M059J (cell line): Measurements from ENCODE around the gene CCDC200. TPM values are rescaled to one million over a fixed set of nuclear protein-coding genes. Genes with fewer than 3 reads are reported as not detected.
"Not testable (repeated sequence)": the region's sequence is repeated elsewhere in the genome, so short reads cannot be mapped to it uniquely, and the experiment has no call there.

ENCODE experiments used
- DNase-seq: peaks from one replicate; pipeline ENCODE4 v3.0.0-alpha.2; 2012; ENCODE audit warnings: low read depth
- total RNA-seq: library from RNA; depleted of rRNA; stranded (reverse); fragments of >200 nt; shearing (Covaris generic); gene quantifications from 2 replicates; pipeline ENCODE4 v1.2.3, GENCODE V29; 2014; rRNA removed

CCDC200 gene
- total RNA-seq: not detected in 2 replicates

DNA sequence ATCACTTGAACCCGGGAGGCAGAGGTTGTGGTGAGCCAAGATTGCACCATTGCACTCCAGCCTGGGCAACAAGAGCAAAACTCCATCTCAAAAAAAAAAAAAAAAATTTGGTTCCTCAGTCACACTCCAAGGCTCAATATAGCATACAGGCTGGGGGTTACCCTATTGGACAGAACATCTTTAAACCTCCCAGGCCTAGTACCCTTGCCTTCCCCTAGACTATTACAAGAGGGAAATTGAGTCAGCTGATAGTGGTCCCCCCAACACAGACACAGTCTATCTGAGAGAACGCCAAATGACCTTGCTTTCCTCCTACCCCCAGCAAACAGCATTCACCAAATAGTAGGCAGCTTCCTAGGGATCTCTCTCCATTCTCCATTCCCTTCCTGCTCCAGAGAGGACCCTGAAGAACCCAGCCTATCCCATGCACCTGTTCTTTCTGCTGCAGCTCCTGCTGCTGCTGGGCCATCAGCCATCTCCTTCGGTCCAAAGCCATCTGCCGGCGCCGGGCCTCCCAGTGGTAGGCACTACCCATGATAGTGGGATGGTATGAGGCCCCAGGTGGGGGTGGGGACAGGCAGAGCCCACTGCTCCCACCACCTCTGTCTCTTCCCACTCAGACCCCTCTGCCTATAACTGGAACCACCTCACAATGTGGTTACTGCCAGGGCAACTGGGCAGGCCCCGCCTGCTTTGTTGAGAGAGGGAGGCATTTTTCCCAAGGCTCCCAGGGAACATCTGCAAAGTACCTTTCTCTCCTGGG is at the start of gene CCDC200:
TSS of gene CCDC200 (minus strand) at position 604 of the 763 bp plus-strand sequence. CDS start at position 535, 69 bp downstream.
- not testable (repeated sequence) for DNase-seq

GRCh38 chr17:43272914-43273313 is 44.5 kb upstream of the CCDC200 start:
- DNase-seq: not testable (repeated sequence)

GRCh38 chr17:43272483-43272882 is 44.1 kb upstream of the CCDC200 start:
- DNase-seq: not testable (repeated sequence)

DNA sequence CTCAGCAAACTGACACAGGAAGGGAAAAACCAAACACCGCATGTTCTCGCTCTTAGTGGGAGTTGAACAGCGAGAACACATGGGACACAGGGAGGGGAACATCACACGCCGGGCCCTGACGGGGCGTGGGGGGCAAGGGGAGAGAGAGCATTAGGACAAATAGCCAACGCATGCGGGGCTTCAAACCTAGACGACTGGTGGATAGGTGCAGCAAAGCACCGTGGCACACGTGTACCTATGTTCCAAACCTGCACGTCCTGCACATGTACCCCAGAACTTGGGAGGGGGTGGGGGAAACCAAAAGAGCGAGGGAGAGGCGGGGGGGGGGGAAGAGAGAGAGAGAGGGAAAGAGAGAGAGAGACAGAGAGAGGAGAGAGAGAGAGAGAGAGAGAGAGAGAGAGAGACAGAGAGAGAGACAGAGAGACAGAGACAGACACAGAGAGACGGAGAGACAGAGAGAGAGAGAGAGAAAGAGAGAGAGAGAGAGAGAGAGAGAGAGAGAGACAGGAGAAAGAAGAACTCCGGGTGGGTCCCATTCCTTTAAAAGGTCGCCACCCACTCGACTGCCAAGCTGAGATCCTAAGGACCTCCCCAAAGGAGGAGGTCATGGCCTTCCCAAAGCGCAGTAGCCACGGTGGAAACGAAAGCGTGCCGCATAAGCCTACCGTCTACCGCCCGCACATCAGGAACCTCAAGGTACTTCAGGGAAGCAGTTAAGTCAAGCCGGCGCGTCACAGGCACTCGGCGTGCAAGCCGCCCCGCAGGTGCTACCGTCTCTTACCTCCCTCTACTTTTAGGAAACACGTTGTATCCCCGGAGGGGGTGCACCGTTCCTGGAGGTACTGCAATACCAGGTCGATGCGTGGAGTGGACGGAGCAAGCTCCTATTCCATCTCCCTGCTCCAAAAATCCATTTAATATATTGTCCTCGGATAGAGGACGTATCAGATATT is 42.4 kb upstream of the CCDC200 start:
- DNase-seq: not testable (repeated sequence)

- DNase-seq: not testable (repeated sequence)
Measured at GRCh38 chr17:43246456-43246855, 18.0 kb upstream of the CCDC200 start.

- DNase-seq: not testable (repeated sequence)
Measured at GRCh38 chr17:43240596-43241352, 12.4 kb upstream of the CCDC200 start.

- not testable (repeated sequence) for DNase-seq
Measured at GRCh38 chr17:43239597-43239996, 11.2 kb upstream of the CCDC200 start.

DNA sequence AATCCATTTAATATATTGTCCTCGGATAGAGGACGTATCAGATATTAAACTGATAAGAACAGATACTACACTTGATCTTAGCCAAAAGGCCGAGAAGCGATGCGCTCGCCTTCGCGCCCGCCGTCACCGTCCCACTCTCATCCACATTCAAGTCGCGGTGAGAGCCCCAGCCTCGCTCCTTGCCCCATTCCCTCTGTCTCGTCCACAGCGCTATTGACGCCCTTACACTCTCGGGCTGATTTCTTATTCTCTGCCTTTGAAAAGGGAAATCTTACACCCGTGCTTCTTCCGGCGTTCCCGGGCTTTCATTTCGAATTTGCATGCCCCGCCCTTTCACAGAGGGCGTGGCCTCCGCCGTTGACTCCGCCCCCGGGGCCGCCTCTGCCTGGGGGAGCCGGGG is 5.5 kb upstream of the CCDC200 start, which contains the start of gene RNU2-1:
TSS of gene RNU2-1 (minus strand) at position 101 of the 400 bp plus-strand sequence.
- DNase-seq: not testable (repeated sequence)

DNA sequence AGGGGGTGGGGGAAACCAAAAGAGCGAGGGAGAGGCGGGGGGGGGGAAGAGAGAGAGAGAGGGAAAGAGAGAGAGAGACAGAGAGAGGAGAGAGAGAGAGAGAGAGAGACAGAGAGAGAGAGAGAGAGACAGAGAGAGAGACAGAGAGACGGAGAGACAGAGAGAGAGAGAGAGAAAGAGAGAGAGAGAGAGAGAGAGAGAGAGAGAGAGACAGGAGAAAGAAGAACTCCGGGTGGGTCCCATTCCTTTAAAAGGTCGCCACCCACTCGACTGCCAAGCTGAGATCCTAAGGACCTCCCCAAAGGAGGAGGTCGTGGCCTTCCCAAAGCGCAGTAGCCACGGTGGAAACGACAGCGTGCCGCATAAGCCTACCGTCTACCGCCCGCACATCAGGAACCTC is 4.8 kb upstream of the CCDC200 start:
- DNase-seq: not testable (repeated sequence)

GRCh38 chr17:43232021-43232699 is 3.7 kb upstream of the CCDC200 start:
- DNase-seq: not testable (repeated sequence)

GRCh38 chr17:43231205-43232020 is 3.0 kb upstream of the CCDC200 start:
- not testable (repeated sequence) for DNase-seq

GRCh38 chr17:43226393-43226792 is 2.0 kb downstream of the CCDC200 start:
- no peak for DNase-seq

DNA sequence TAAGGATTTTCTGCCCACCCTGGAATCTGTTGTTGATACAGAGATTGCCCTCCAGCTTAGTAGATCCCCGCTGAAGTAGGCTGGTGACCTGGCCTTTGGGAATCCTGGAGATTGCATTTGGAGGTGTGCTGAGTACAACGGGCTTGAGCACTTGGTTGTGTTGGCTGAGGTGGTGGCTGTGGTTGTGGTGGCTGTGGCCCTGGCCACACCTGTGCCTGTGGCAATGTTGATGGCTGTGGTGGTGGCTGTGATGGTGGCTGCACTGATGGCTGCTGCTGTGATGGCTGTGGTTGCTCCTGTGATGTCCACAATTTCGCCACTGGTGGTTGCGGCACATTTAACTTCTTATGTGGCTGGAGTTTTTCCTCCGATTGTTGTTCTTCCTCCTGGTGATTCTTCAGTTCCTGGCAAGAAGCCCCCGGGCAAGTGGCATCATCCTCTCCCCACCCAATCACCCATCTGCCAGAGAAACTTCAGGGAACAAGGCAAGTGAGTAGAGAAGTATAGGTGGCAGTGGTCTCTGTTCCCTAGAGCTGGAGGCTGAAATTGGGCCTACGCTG is 4.2 kb downstream of the CCDC200 start:
- no peak for DNase-seq

GRCh38 chr17:43220511-43221125 is 7.8 kb downstream of the CCDC200 start:
- no peak for DNase-seq

DNA sequence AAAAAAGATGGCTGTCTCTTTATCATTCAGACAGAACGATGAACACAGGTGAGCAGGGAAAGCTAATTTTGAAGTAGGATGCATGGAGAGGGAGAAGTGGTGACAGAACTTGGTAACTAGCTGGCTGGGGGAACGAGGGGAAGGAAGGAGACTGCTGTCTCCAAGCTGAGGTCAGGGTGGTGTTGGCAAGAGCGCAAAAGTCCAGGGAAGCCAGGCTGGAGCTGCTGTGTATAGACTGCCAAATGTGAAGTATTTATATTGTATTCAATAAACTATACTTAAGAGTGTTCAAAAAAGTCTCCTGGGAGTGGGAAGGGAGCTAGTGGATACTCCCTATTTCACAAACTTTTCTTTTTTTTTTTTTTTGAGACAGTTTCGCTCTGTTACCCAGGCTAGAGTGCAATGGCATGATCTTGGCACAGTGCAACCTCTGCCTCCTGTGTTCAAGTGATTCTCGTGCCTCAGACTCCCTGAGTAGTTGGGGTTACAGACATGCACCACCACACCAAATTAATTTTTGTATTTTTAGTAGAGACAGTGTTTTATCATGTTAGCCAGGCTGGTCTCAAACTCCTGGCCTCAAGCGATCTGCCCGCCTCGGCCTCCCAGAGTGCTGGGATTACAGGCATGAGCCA is 8.6 kb downstream of the CCDC200 start:
- no peak for DNase-seq

DNA sequence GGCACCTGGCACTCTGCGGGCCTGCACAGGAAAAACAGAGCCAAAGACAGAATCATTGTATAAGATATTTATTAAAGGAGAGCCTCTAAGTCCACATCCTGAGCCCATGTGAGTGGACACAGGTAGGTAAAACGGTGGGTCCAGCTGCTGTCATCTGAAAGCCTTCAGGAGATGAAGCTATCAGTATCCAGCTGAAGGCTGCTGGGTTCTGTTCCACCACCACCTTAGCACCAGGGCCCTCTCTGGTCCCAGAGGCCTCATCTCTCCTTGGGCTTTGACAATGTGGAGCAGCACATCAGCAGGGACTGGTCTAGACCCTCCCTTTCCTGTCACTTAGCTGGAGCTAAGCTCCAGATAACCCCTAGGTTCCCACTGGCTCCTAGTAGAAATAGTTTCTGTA is 9.4 kb downstream of the CCDC200 start:
- no peak for DNase-seq

- DNase-seq: no peak
Measured at GRCh38 chr17:43217614-43218087, 10.8 kb downstream of the CCDC200 start.

DNA sequence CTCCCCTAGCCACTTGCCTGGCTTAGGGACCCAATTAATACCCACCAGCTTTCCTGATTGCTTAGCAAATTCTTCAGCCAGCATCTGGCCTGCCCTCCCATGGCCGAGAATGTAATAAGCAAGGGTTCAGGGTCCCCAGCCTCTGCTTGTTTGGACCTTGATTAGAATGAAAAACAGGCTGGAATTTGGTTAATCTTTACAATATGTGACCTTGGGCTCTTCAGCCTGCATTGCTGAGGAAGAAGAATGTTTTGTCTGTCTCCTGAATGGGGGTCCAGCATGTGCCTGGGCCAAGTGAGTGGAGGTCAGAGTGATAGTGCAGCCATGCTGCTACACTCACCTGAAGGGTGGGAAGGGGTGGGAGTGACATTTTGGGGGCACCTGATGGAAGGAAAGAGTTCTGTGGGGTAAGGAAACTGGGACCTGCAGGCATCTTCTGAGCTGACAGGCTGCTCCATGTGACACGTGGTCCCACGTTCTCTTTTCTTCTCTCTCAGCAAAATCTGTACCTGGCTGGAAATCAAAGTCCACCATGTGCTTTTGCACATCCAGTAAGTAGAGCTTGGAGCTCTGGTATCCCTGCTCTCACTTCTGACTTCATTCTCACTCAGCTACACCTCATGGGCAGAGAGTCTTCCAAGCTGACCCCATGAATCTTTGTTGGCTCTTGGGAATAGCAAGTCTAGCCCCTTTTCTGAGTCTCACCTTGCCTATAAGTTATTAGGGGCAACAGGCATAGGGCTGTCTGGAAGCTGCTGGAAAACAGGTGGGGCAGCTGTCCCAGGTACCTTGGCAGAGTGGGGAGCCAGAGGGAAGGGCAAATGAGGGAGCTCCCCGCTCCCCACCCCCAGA is 11.4 kb downstream of the CCDC200 start:
- DNase-seq: no peak
